Activated CD4-positive, CD25-positive, alpha-beta regulatory T cell treated with anti-CD3 and anti-CD28 coated beads, Interleukin-2, amount 50 U/mL, for 24 hours (primary cell): Measurements from ENCODE around the gene ITGA7.

Source experiments
- ATAC-seq, 2 donors: fragments of 150-1000 bp; cut with Tn5 transposase; one replicate each; pipeline ENCODE4 v1.10.0; 2021; ENCODE audit warnings: mild to moderate bottlenecking in 1 of 2, moderate library complexity in 1 of 2

Gene ITGA7

DNA sequence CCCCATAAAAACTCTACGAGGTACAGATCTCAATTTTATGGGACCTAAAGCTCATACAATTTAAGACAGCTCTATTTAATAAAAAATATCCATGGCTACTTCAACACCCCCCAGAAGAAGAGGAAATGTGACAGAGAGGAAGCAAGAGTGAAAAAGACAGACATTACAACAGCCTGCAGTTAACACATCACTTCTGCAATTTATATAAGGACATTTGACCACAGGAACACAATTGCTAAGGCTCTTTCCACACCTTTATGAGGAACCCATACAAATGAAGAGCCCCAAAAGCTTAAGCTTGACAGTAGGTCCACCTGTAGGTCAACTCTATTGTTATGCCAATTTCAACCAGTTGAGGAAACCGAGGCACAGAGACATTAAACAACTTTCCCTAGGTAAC is 65.4 kb downstream of the ITGA7 start:
- ATAC-seq = no peak

DNA sequence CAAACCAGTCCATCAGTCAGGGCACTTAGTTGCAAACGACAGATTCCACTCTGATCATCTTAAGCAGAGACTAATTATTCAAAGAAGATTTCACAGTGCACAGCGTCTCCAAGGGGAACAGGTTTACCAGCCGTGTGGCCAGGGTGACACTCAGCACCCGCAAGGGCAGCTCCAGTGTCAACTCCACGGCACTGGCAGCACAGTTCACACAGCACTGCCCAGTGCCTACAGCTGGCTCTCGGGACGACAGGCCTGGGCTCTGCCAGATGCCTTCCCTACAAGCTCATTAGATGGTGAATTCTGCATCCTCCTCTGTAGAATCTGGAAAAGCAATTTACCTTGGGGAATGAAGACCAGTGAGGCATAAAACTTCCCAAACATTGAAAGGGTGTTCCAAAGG is 66.1 kb downstream of the ITGA7 start:
- no peak for ATAC-seq

DNA sequence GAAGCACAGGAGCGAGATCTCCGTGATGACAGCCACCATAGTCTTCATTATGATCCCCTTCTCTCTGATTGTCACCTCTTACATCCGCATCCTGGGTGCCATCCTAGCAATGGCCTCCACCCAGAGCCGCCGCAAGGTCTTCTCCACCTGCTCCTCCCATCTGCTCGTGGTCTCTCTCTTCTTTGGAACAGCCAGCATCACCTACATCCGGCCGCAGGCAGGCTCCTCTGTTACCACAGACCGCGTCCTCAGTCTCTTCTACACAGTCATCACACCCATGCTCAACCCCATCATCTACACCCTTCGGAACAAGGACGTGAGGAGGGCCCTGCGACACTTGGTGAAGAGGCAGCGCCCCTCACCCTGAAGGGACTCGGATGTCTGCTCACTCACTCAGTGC is 70.2 kb downstream of the ITGA7 start:
- peak; percentile 61 to 64 for ATAC-seq

DNA sequence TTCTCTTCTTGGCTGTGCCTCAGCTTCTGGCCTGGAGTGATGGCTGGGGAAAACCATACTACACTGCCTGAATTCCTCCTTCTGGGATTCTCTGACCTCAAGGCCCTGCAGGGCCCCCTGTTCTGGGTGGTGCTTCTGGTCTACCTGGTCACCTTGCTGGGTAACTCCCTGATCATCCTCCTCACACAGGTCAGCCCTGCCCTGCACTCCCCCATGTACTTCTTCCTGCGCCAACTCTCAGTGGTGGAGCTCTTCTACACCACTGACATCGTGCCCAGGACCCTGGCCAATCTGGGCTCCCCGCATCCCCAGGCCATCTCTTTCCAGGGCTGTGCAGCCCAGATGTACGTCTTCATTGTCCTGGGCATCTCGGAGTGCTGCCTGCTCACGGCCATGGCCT is 70.9 kb downstream of the ITGA7 start, which contains the start of gene OR10P1:
OR10P1 (plus strand) TSS at position 40 of the 400 bp plus-strand sequence; CDS start at position 40, 0 bp downstream.
- ATAC-seq = no peak

DNA sequence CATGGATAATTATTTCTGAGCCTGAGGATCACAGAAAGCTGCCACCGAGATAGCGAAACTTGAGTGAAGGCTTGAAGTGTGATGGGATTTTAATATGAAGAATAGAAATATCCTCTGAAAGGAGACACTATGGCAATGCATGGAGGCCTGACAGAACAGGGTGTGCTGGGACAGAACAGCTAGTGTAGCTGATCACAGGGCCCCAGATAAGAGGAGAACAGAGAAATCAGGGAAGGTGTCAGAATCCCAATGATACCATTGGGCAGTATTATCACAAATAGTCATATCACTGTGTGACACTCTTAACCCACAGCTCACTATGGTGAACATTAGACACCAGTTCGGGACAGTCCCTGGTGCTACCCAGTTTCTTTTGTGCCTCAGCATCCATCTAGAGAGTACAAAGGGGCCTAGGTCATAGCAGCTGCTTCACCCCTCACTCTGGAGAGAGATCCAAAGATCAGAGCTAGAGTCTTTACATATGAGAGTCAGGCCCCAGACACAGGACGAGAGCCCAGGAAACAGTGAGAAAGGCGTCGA is 71.5 kb downstream of the ITGA7 start:
- ATAC-seq = peak; percentile 76
